T-helper 2 cell treated with Interferon-gamma antibody and Interleukin-4, amounts not matched to agents 100 ng/mL and 5 ng/mL, for 36 hours (primary cell): ENCODE data around the gene KDM2B. TPM values are rescaled to one million over a fixed set of nuclear protein-coding genes. Genes with fewer than 3 reads are reported as not detected.
"Not testable (repeated sequence)": the region's sequence is repeated elsewhere in the genome, so short reads cannot be mapped to it uniquely, and the experiment has no call there.

Experiments used
- intact Hi-C: fragments of 100-400 bp; cut with micrococcal nuclease; formaldehyde crosslinking; loops from one replicate; pipeline ENCODE4 v1.15.1; 2023
- total RNA-seq: library from RNA; stranded (reverse); gene quantifications from 2 replicates; pipeline ENCODE4 v1.2.3, GENCODE V29; 2022

Gene KDM2B
- total RNA-seq, 1 donor from 2014 or later = 60.4 TPM

- intact Hi-C loops = no loop called here
Observed at GRCh38 chr12:121398355-121398754, 182.5 kb downstream of the KDM2B start.

GRCh38 chr12:121397521-121397920 is 183.3 kb downstream of the KDM2B start:
- intact Hi-C loops = no loop called here

GRCh38 chr12:121392325-121392716 is 188.5 kb downstream of the KDM2B start:
- intact Hi-C loops = no loop called here

- intact Hi-C loops = loop anchor here (1.0 kb wide), 1 partner anchor 8 kb away; no protein-coding TSS in a partner anchor
Observed at GRCh38 chr12:121391619-121392324, 189.1 kb downstream of the KDM2B start.

- intact Hi-C loops = loop anchor here (1.0 kb wide), 1 partner anchor 8 kb away; no protein-coding TSS in a partner anchor
Observed at GRCh38 chr12:121390856-121391255, 190.0 kb downstream of the KDM2B start.

- intact Hi-C loops = no loop called here
Observed at GRCh38 chr12:121388421-121388981, 192.3 kb downstream of the KDM2B start.

GRCh38 chr12:121384891-121385290 is 195.9 kb downstream of the KDM2B start:
- intact Hi-C loops = not testable (repeated sequence)

- intact Hi-C loops = no loop called here
Observed at GRCh38 chr12:121383601-121384021, 197.2 kb downstream of the KDM2B start.

GRCh38 chr12:121379945-121380344 is 200.9 kb downstream of the KDM2B start:
- intact Hi-C loops = no loop called here

Other genes starting within 250 kb of the KDM2B start
- 136 and 147 TPM in 2 replicates for gene ANAPC5, start 228.6 kb downstream of the KDM2B start, total RNA-seq
- 90.9 and 94.6 TPM in 2 replicates for gene RNF34, start 180.9 kb downstream of the KDM2B start, total RNA-seq
- 60.5 and 63.9 TPM in 2 replicates for gene ORAI1, start 45.5 kb upstream of the KDM2B start, total RNA-seq
- 0.82 and 0.84 TPM in 2 replicates for gene MORN3, start 88.6 kb upstream of the KDM2B start, total RNA-seq
- gene TMEM120B, start 131.7 kb upstream of the KDM2B start, total RNA-seq = 8.5 and 8.6 TPM in 2 replicates
- 108 and 116 TPM in 2 replicates for gene RHOF, start 212.7 kb upstream of the KDM2B start, total RNA-seq
- gene SETD1B, start 223.0 kb upstream of the KDM2B start, total RNA-seq = 32.6 and 32.7 TPM in 2 replicates